GM21367 (cell line): ENCODE measurements around the gene TRPT1.

Experiments used
- ATAC-seq: cut with Tn5 transposase; IDR thresholded peaks from one replicate; pipeline ENCODE4 v1.9.1; 2021; ENCODE audit not compliant: unreplicated experiment

TRPT1 gene

GRCh38 chr11:64181506-64182411 is 44.2 kb downstream of the TRPT1 start:
- ATAC-seq: no peak

DNA sequence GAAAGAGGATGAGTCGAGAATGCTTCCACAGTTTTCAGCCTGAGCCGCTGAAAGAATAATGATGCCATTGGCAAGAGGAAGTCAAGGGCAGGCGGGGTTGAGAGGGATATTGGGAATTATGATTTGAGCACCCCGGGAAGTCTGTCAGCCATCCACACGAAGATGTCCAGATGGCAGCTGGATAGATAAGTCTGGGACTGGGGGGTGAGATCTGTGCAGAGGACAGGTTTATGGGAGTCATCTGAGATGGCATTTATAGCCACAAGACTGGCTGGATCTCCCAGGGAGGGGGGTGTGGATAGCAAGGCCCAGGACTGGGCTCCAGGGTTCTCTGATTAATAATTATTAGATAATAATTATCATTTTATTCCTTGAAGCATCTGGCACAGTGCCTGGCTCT is 45.1 kb downstream of the TRPT1 start:
- no peak for ATAC-seq

DNA sequence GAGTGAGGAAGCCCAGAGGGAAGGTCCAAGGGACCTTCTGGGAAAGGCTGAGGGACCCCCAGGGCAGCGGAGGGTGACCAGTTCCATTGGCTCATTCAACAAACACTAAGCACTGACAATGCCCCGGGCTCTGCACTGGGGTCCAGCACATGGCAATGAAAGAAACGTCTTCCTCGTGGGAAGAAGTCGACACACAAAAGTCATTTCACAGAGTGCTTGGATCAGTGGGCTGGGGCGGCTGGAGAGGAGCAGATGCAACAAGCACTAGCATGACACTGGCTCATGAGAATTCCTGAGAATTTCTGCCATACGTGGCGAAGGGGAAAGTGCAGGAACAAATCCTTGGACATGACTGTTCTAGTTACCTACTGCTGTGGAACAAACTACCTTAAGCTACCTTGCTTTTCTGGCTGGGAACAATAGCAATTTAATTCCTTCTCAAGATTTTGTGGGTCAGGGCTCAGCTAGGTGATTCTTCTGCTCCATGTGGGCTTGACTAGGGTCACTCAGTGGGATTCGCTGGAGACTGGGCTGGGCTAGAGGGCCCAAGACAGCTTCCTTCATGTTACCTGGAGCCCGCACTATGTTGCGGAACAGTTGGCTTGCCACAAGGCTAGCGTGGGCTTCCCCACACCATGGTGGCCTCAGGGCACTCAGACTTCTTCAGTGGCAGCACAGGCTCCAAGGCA is 46.9 kb downstream of the TRPT1 start:
- ATAC-seq: no peak

- ATAC-seq: no peak
Observed at GRCh38 chr11:64178203-64178602, 47.8 kb downstream of the TRPT1 start.

DNA sequence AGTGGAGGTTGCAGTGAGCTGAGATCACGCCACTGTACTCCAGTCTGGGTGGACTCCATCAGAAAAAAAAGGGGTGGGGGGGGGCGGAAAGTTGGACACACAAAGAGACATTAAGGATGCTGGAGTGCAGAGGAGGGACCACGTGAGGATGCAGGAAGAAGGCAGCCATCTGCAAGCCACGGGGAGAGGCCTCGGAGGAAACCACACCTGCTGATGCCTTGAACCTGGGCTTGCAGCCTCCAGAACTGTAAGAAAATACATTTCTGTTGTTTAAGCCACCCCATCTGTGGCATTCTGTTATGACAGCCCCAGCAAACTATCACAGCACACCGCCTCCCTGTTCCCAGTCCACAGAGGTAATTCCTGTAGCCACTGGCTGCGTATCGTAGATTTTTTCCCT is 49.2 kb downstream of the TRPT1 start:
- no peak for ATAC-seq
